Measurements from ENCODE around the gene CEP350. TPM values are rescaled to one million over a fixed set of nuclear protein-coding genes. Genes with fewer than 3 reads are reported as not detected.

Gene CEP350
- total and polyA plus RNA-seq, 2 experiments from 2014 or later: 19.0 to 72.6 TPM

- TF ChIP-seq CTCF (IDR thresholded peaks at IDR 0.05; ENCODE audit: poor library complexity) (no peak), EZH2 (IDR thresholded peaks at IDR 0.05; ENCODE audit: borderline replicate concordance) (no peak), EZH2phosphoT487 (IDR thresholded peaks at IDR 0.05; ENCODE audit: low read depth, severe bottlenecking, unreplicated experiment) (no peak)
- H4K20me1 ChIP-seq (ENCODE audit: insufficient read depth, poor library complexity, severe bottlenecking): no peaks in the 10 kb centered on the region
- no peaks in the 10 kb centered on the region for H3K36me3 ChIP-seq (replicated peaks; ENCODE audit: insufficient read depth, low read depth)
- H3K4me2 ChIP-seq: no peak overlapping the region
- H3K9me2 ChIP-seq (replicated peaks; ENCODE audit: insufficient read depth): no peaks in the 10 kb centered on the region
- H2AFZ ChIP-seq: no peak overlapping the region
- WGBS (ENCODE audit: low lambda C conversion rate, missing lambda C conversion rate): 90% methylated on average over 5 of the region's 5 CpGs
- H3K79me2 ChIP-seq: no peaks in the 10 kb centered on the region
- H3K27me3 ChIP-seq: no peaks in the 10 kb centered on the region
- DNase-seq (ENCODE audit: low spot score): no peak
- no peak overlapping the region for H3K4me3 ChIP-seq
- H3K9me3 ChIP-seq (ENCODE audit: low read depth): no peaks in the 10 kb centered on the region
- H3K27ac ChIP-seq: no peak overlapping the region
- no peaks in the 10 kb centered on the region for H3K4me1 ChIP-seq (ENCODE audit: insufficient read depth)
These were observed 117.1 kb downstream of the CEP350 start for GRCh38 chr1:180071759-180072158.

GRCh38 chr1:180080439-180080838, 125.8 kb downstream of the CEP350 start:
- 83% methylated on average over 1 of the region's 1 CpG for WGBS (ENCODE audit: low lambda C conversion rate, missing lambda C conversion rate)
- H3K4me3 ChIP-seq: no peak overlapping the region
- H3K36me3 ChIP-seq (replicated peaks; ENCODE audit: insufficient read depth, low read depth): no peaks in the 10 kb centered on the region
- no peaks in the 10 kb centered on the region for H3K9me3 ChIP-seq (ENCODE audit: low read depth)
- H2AFZ ChIP-seq: no peak overlapping the region
- H3K27me3 ChIP-seq: no peaks in the 10 kb centered on the region
- H3K4me1 ChIP-seq (ENCODE audit: insufficient read depth): no peaks in the 10 kb centered on the region
- TF ChIP-seq EZH2phosphoT487 (IDR thresholded peaks at IDR 0.05; ENCODE audit: low read depth, severe bottlenecking, unreplicated experiment): no peak
- TF ChIP-seq CTCF (IDR thresholded peaks at IDR 0.05; ENCODE audit: poor library complexity): no peak
- TF ChIP-seq EZH2 (IDR thresholded peaks at IDR 0.05; ENCODE audit: borderline replicate concordance): no peak
- no peak overlapping the region for H3K27ac ChIP-seq
- H3K79me2 ChIP-seq: no peaks in the 10 kb centered on the region
- no peaks in the 10 kb centered on the region for H3K9me2 ChIP-seq (replicated peaks; ENCODE audit: insufficient read depth)
- no peak overlapping the region for H3K4me2 ChIP-seq
- DNase-seq (ENCODE audit: low spot score): no peak
- no peaks in the 10 kb centered on the region for H4K20me1 ChIP-seq (ENCODE audit: insufficient read depth, poor library complexity, severe bottlenecking)

- no peaks in the 10 kb centered on the region for H3K27me3 ChIP-seq
- no peaks in the 10 kb centered on the region for H3K79me2 ChIP-seq
- 95% methylated on average over 2 of the region's 2 CpGs for WGBS (ENCODE audit: low lambda C conversion rate, missing lambda C conversion rate)
- H3K4me3 ChIP-seq: no peak overlapping the region
- no peak overlapping the region for H3K27ac ChIP-seq
- H4K20me1 ChIP-seq (ENCODE audit: insufficient read depth, poor library complexity, severe bottlenecking): no peaks in the 10 kb centered on the region
- no peaks in the 10 kb centered on the region for H3K9me2 ChIP-seq (replicated peaks; ENCODE audit: insufficient read depth)
- H3K9me3 ChIP-seq (ENCODE audit: low read depth): no peaks in the 10 kb centered on the region
- H3K4me1 ChIP-seq (ENCODE audit: insufficient read depth): no peaks in the 10 kb centered on the region
- DNase-seq (ENCODE audit: low spot score): no peak
- no peaks in the 10 kb centered on the region for H3K36me3 ChIP-seq (replicated peaks; ENCODE audit: insufficient read depth, low read depth)
- no peak overlapping the region for H2AFZ ChIP-seq
- TF ChIP-seq CTCF (IDR thresholded peaks at IDR 0.05; ENCODE audit: poor library complexity) (no peak), EZH2phosphoT487 (IDR thresholded peaks at IDR 0.05; ENCODE audit: low read depth, severe bottlenecking, unreplicated experiment) (no peak), EZH2 (IDR thresholded peaks at IDR 0.05; ENCODE audit: borderline replicate concordance) (no peak)
- H3K4me2 ChIP-seq: no peak overlapping the region
These were observed 126.9 kb downstream of the CEP350 start for GRCh38 chr1:180081474-180081873.

GRCh38 chr1:180083164-180083563, 128.6 kb downstream of the CEP350 start:
- H3K79me2 ChIP-seq: no peaks in the 10 kb centered on the region
- H3K9me2 ChIP-seq (replicated peaks; ENCODE audit: insufficient read depth): no peaks in the 10 kb centered on the region
- no peak for DNase-seq (ENCODE audit: low spot score)
- no peaks in the 10 kb centered on the region for H3K9me3 ChIP-seq (ENCODE audit: low read depth)
- no peaks in the 10 kb centered on the region for H4K20me1 ChIP-seq (ENCODE audit: insufficient read depth, poor library complexity, severe bottlenecking)
- no peaks in the 10 kb centered on the region for H3K36me3 ChIP-seq (replicated peaks; ENCODE audit: insufficient read depth, low read depth)
- no peaks in the 10 kb centered on the region for H3K27me3 ChIP-seq
- no peaks in the 10 kb centered on the region for H3K4me1 ChIP-seq (ENCODE audit: insufficient read depth)
- no peak overlapping the region for H3K27ac ChIP-seq
- TF ChIP-seq EZH2phosphoT487 (IDR thresholded peaks at IDR 0.05; ENCODE audit: low read depth, severe bottlenecking, unreplicated experiment) (no peak), CTCF (IDR thresholded peaks at IDR 0.05; ENCODE audit: poor library complexity) (no peak), EZH2 (IDR thresholded peaks at IDR 0.05; ENCODE audit: borderline replicate concordance) (no peak)
- H3K4me3 ChIP-seq: no peak overlapping the region
- no peak overlapping the region for H3K4me2 ChIP-seq
- 79% methylated on average over 1 of the region's 1 CpG for WGBS (ENCODE audit: low lambda C conversion rate, missing lambda C conversion rate)
- no peak overlapping the region for H2AFZ ChIP-seq
